GM06990 (cell line): ENCODE data around the gene CEP89.
"Not testable (repeated sequence)": the region's sequence is repeated elsewhere in the genome, so short reads cannot be mapped to it uniquely, and the experiment has no call there.

Experiments used
- DNase-seq: peaks from one replicate; pipeline ENCODE4 v3.0.0-alpha.2; 2011; ENCODE audit not compliant: insufficient read length; ENCODE audit errors: extremely low read depth
- H3K27me3 ChIP-seq: replicated peaks from 2 replicates; pipeline ENCODE4 v1.6.0; 2011; ENCODE audit warnings: low read length; ENCODE audit not compliant: control insufficient read depth, insufficient read depth
- H3K36me3 ChIP-seq: 2 replicates; pipeline ENCODE4 v1.5.1; 2011; ENCODE audit warnings: low read length; ENCODE audit not compliant: control insufficient read depth, insufficient read depth
- H3K4me3 ChIP-seq: replicated peaks from 2 replicates; pipeline ENCODE4 v1.5.1; 2011; ENCODE audit warnings: low read depth, mild to moderate bottlenecking, control low read depth, low read length
- CTCF ChIP-seq: IDR thresholded peaks from 2 replicates; pipeline ENCODE4 v1.5.1; 2011; ENCODE audit warnings: low read length, control low read depth, mild to moderate bottlenecking, inconsistent platforms; ENCODE audit not compliant: insufficient read depth, poor library complexity, severe bottlenecking

The CEP89 gene

GRCh38 chr19:32858559-32858958, 113.2 kb downstream of the CEP89 start:
- no peaks in the 10 kb centered on the region for H3K27me3 ChIP-seq
- no peak for TF ChIP-seq CTCF
- no peak overlapping the region for H3K4me3 ChIP-seq
- no peaks in the 10 kb centered on the region for H3K36me3 ChIP-seq
- no peak for DNase-seq

- Histone ChIP-seq H3K27me3 (no peaks in the 10 kb centered on the region), H3K36me3 (no peaks in the 10 kb centered on the region), H3K4me3 (no peak overlapping the region)
- TF ChIP-seq CTCF = no peak
- no peak for DNase-seq
These were observed 113.6 kb downstream of the CEP89 start for GRCh38 chr19:32858155-32858554.

- Histone ChIP-seq H3K4me3 (no peak overlapping the region), H3K36me3 (no peaks in the 10 kb centered on the region), H3K27me3 (no peaks in the 10 kb centered on the region)
- no peak for TF ChIP-seq CTCF
- DNase-seq = no peak
These were observed 114.2 kb downstream of the CEP89 start for GRCh38 chr19:32857584-32857983.

GRCh38 chr19:32856818-32857217, 114.9 kb downstream of the CEP89 start:
- H3K4me3 ChIP-seq, H3K36me3 ChIP-seq, H3K27me3 ChIP-seq, DNase-seq: not testable (repeated sequence)

- H3K36me3 ChIP-seq = no peaks in the 10 kb centered on the region
- TF ChIP-seq CTCF = no peak
- no peaks in the 10 kb centered on the region for H3K27me3 ChIP-seq
- H3K4me3 ChIP-seq = no peak overlapping the region
- no peak for DNase-seq
These were observed 119.5 kb downstream of the CEP89 start for GRCh38 chr19:32852216-32852615.

- not testable (repeated sequence) for H3K4me3 ChIP-seq, H3K27me3 ChIP-seq, DNase-seq, H3K36me3 ChIP-seq
These were observed 123.7 kb downstream of the CEP89 start for GRCh38 chr19:32848035-32848434.

GRCh38 chr19:32843716-32844245, 128.0 kb downstream of the CEP89 start:
- no peak for TF ChIP-seq CTCF
- Histone ChIP-seq H3K36me3 (no peaks in the 10 kb centered on the region), H3K4me3 (no peak overlapping the region), H3K27me3 (no peaks in the 10 kb centered on the region)
- DNase-seq = no peak
